Suprapubic skin (tissue), 4 donors: ENCODE results near the gene ARID1B. TPM values are rescaled to one million over a fixed set of nuclear protein-coding genes. Genes with fewer than 3 reads are reported as not detected.

Source experiments
- DNase-seq, 2 donors: peaks; one replicate each; pipeline ENCODE4 v3.0.0-alpha.2; 2019; ENCODE audit warnings: low spot score in 2 of 2
- H3K27ac ChIP-seq: fragments of 200-600 bp; sonication (generic); one replicate; pipeline ENCODE4 v1.5.1; 2019
- H3K27me3 ChIP-seq: fragments of 200-600 bp; sonication (generic); one replicate; pipeline ENCODE4 v1.5.1; 2019
- H3K36me3 ChIP-seq: fragments of 200-600 bp; sonication (generic); one replicate; pipeline ENCODE4 v1.5.1; 2019
- H3K4me1 ChIP-seq: fragments of 200-600 bp; sonication (generic); one replicate; pipeline ENCODE4 v1.5.1; 2019
- H3K4me3 ChIP-seq: fragments of 200-600 bp; sonication (generic); one replicate; pipeline ENCODE4 v1.5.1; 2019; ENCODE audit warnings: mild to moderate bottlenecking
- H3K9me3 ChIP-seq: fragments of 200-600 bp; sonication (generic); one replicate; pipeline ENCODE4 v1.5.1; 2019
- CTCF ChIP-seq, 2 donors: fragments of 200-600 bp in 1 of 2; fragments of 450-650 bp in 1 of 2; sonication (generic) in 1 of 2; IDR thresholded peaks; one replicate each; pipeline ENCODE4 v1.5.1; 2016 to 2019; ENCODE audit warnings: antibody characterized with exemption in 2 of 2, mild to moderate bottlenecking in 1 of 2, moderate library complexity in 1 of 2
- EP300 ChIP-seq: sonication (generic); formaldehyde crosslinking; IDR thresholded peaks from one replicate; pipeline ENCODE4 v1.6.1; 2017; ENCODE audit warnings: antibody characterized with exemption
- POLR2A ChIP-seq, 2 donors: fragments of 450-650 bp; IDR thresholded peaks; one replicate each; pipeline ENCODE4 v1.6.1; 2017; ENCODE audit warnings: antibody characterized with exemption in 2 of 2, mild to moderate bottlenecking in 2 of 2, moderate library complexity in 2 of 2
- POLR2AphosphoS5 ChIP-seq, 3 donors: sonication (generic); formaldehyde crosslinking; IDR thresholded peaks; one replicate each; pipeline ENCODE4 v1.6.1; 2017; ENCODE audit warnings: antibody characterized with exemption in 3 of 3
- WGBS: methylation state at CpG from one replicate; pipeline ENCODE4 v1.1.5; 2018; 5-methylcytosine and 5-hydroxymethylcytosine counted together
- total RNA-seq, 4 donors: library from RNA; depleted of rRNA; stranded (reverse); fragments of >200 nt; gene quantifications; one replicate each; pipeline ENCODE4 v1.1.0, GENCODE V29; 2016

ARID1B gene
- total RNA-seq, 4 donors from 2014 or later = 102 to 233 (median 129) TPM

- H3K4me1 ChIP-seq = peaks cover 12% of the 10 kb centered on the region
- no peak for TF ChIP-seq POLR2A (IDR thresholded peaks at IDR 0.05)
- TF ChIP-seq CTCF (IDR thresholded peaks at IDR 0.05) = no peak
- no peak for TF ChIP-seq EP300
- no peak for TF ChIP-seq POLR2AphosphoS5 (IDR thresholded peaks at IDR 0.05)
- WGBS = 63% methylated on average over 1 of the region's 1 CpG
- no peaks in the 10 kb centered on the region for H3K36me3 ChIP-seq
- H3K4me3 ChIP-seq = no peak overlapping the region
- H3K27ac ChIP-seq = no peak overlapping the region
- no peaks in the 10 kb centered on the region for H3K9me3 ChIP-seq
- H3K27me3 ChIP-seq = no peaks in the 10 kb centered on the region
- no peak for DNase-seq
These were observed 302.1 kb downstream of the ARID1B start for GRCh38 chr6:157079277-157079676.

- TF ChIP-seq POLR2A (IDR thresholded peaks at IDR 0.05) (no peak), EP300 (no peak), POLR2AphosphoS5 (IDR thresholded peaks at IDR 0.05) (no peak), CTCF (IDR thresholded peaks at IDR 0.05) (no peak)
- H3K27me3 ChIP-seq = no peaks in the 10 kb centered on the region
- H3K36me3 ChIP-seq = peaks cover 3% of the 10 kb centered on the region
- DNase-seq = no peak
- H3K9me3 ChIP-seq = no peaks in the 10 kb centered on the region
- WGBS = 81% methylated on average over 3 of the region's 3 CpGs
- no peak overlapping the region for H3K27ac ChIP-seq
- peaks cover 12% of the 10 kb centered on the region for H3K4me1 ChIP-seq
- H3K4me3 ChIP-seq = no peak overlapping the region
These were observed 302.6 kb downstream of the ARID1B start for GRCh38 chr6:157079771-157080170.

- Histone ChIP-seq H3K27me3 (no peaks in the 10 kb centered on the region), H3K27ac (no peak overlapping the region), H3K4me1 (peaks cover 12% of the 10 kb centered on the region), H3K9me3 (no peaks in the 10 kb centered on the region), H3K36me3 (peaks cover 11% of the 10 kb centered on the region), H3K4me3 (no peak overlapping the region)
- no peak for TF ChIP-seq POLR2AphosphoS5 (IDR thresholded peaks at IDR 0.05)
- no peak for TF ChIP-seq CTCF (IDR thresholded peaks at IDR 0.05)
- no peak for TF ChIP-seq EP300
- TF ChIP-seq POLR2A (IDR thresholded peaks at IDR 0.05) = no peak
- no peak for DNase-seq
These were observed 303.8 kb downstream of the ARID1B start for GRCh38 chr6:157080986-157081391.

GRCh38 chr6:157083343-157083742, 306.2 kb downstream of the ARID1B start:
- TF ChIP-seq POLR2AphosphoS5 (IDR thresholded peaks at IDR 0.05) = no peak
- TF ChIP-seq CTCF (IDR thresholded peaks at IDR 0.05) = no peak

GRCh38 chr6:157086632-157087031, 309.5 kb downstream of the ARID1B start:
- WGBS = 98% methylated on average over 6 of the region's 6 CpGs
- DNase-seq = no peak
- Histone ChIP-seq H3K36me3 (peaks cover 24% of the 10 kb centered on the region), H3K4me1 (peaks cover 5% of the 10 kb centered on the region), H3K27me3 (no peaks in the 10 kb centered on the region), H3K9me3 (no peaks in the 10 kb centered on the region), H3K4me3 (no peak overlapping the region), H3K27ac (no peak overlapping the region)
- TF ChIP-seq EP300 (no peak), CTCF (IDR thresholded peaks at IDR 0.05) (no peak), POLR2A (IDR thresholded peaks at IDR 0.05) (no peak), POLR2AphosphoS5 (IDR thresholded peaks at IDR 0.05) (no peak)

More at GRCh38 chr6:157083343-157083742, 306.2 kb downstream of the ARID1B start:
- peaks cover 12% of the 10 kb centered on the region for H3K4me1 ChIP-seq
- H3K27me3 ChIP-seq = no peaks in the 10 kb centered on the region
- WGBS = 75% methylated on average over 7 of the region's 7 CpGs
- H3K27ac ChIP-seq = no peak overlapping the region
- DNase-seq = no peak
- no peak overlapping the region for H3K4me3 ChIP-seq
- H3K36me3 ChIP-seq = peaks cover 18% of the 10 kb centered on the region
- no peaks in the 10 kb centered on the region for H3K9me3 ChIP-seq
